Measurements from ENCODE around the gene MEGF11.

MEGF11 gene

DNA sequence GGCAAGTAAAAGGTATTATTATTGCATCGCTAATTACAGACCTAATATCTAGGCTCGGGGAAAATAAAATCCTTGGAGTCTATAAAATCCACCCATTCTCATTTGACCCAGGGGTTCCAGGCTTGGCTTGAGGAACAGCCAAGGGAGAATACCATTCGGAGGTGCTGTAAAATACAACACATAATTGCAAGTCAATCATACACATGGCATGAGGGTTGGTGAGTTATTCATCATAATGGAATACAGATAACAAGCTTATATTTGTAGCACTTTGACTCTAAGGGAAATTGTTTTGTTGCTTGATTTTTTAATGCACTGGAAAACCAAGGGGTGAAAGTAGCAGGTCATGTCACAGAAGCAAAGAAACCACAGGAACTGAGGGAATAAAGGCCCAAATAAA is 23.0 kb upstream of the MEGF11 start:
- Histone ChIP-seq H3K4me1 (ENCODE audit: insufficient read depth, low read length, severe bottlenecking) (peaks cover under 1% of the 10 kb centered on the region), H2AFZ (ENCODE audit: low read length) (no peak overlapping the region), H3K4me2 (ENCODE audit: low read length) (no peak overlapping the region), H3K9ac (ENCODE audit: low read length) (no peak overlapping the region), H4K20me1 (ENCODE audit: insufficient read depth, low read length) (no peaks in the 10 kb centered on the region), H3F3A (ENCODE audit: insufficient read depth, low read length) (no peaks in the 10 kb centered on the region), H3K27ac (ENCODE audit: low read depth, low read length, poor library complexity, severe bottlenecking) (no peak overlapping the region), H3K9me2 (ENCODE audit: low read depth, low read length) (no peaks in the 10 kb centered on the region), H3K79me2 (ENCODE audit: insufficient read depth, low read length) (no peaks in the 10 kb centered on the region), H3K36me3 (ENCODE audit: insufficient read depth, low read length) (no peaks in the 10 kb centered on the region; the same call in 1 of the 2 replicates), H3K27me3 (ENCODE audit: insufficient read depth, low read length) (no peaks in the 10 kb centered on the region), H3K4me3 (ENCODE audit: low read depth, low read length, poor library complexity, severe bottlenecking) (no peak overlapping the region), H3K9me3 (ENCODE audit: low read length) (peaks cover 8% of the 10 kb centered on the region)
- TF ChIP-seq EZH2 (IDR thresholded peaks at IDR 0.05; ENCODE audit: borderline replicate concordance, low read length): no peak

DNA sequence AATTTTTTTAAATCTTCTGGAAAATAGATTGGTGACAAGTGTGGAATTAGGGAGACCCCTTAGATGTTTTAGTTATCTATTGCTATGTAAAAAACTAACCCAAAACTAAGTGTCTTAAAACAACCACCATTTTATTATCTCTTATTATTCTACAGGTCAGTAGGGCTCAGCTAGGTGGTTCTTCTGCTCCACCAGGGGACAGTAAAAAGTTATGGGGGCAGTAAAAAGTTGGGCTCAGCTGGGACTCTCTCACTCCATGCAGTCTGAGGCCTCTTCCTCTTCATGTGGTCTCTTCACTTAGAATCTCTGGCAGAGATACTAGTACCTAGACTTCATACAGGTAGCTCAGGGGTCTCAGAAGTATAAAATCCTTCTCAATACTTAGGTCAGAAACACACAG is 21.8 kb upstream of the MEGF11 start:
- H3F3A ChIP-seq (ENCODE audit: insufficient read depth, low read length): no peaks in the 10 kb centered on the region
- no peak overlapping the region for H3K4me2 ChIP-seq (ENCODE audit: low read length)
- H3K36me3 ChIP-seq (ENCODE audit: insufficient read depth, low read length): no peaks in the 10 kb centered on the region; the same call in 1 of the 2 replicates
- H3K27ac ChIP-seq (ENCODE audit: low read depth, low read length, poor library complexity, severe bottlenecking): no peak overlapping the region
- H2AFZ ChIP-seq (ENCODE audit: low read length): no peak overlapping the region
- peaks cover 8% of the 10 kb centered on the region for H3K4me1 ChIP-seq (ENCODE audit: insufficient read depth, low read length, severe bottlenecking)
- no peaks in the 10 kb centered on the region for H3K27me3 ChIP-seq (ENCODE audit: insufficient read depth, low read length)
- TF ChIP-seq, protein P1, sequence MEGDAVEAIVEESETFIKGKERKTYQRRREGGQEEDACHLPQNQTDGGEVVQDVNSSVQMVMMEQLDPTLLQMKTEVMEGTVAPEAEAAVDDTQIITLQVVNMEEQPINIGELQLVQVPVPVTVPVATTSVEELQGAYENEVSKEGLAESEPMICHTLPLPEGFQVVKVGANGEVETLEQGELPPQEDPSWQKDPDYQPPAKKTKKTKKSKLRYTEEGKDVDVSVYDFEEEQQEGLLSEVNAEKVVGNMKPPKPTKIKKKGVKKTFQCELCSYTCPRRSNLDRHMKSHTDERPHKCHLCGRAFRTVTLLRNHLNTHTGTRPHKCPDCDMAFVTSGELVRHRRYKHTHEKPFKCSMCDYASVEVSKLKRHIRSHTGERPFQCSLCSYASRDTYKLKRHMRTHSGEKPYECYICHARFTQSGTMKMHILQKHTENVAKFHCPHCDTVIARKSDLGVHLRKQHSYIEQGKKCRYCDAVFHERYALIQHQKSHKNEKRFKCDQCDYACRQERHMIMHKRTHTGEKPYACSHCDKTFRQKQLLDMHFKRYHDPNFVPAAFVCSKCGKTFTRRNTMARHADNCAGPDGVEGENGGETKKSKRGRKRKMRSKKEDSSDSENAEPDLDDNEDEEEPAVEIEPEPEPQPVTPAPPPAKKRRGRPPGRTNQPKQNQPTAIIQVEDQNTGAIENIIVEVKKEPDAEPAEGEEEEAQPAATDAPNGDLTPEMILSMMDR (IDR thresholded peaks at IDR 0.05; ENCODE audit: low read length): no peak
- no peak for TF ChIP-seq EZH2 (IDR thresholded peaks at IDR 0.05; ENCODE audit: borderline replicate concordance, low read length)
- H3K79me2 ChIP-seq (ENCODE audit: insufficient read depth, low read length): no peaks in the 10 kb centered on the region
- H4K20me1 ChIP-seq (ENCODE audit: insufficient read depth, low read length): no peaks in the 10 kb centered on the region
- H3K9me3 ChIP-seq (ENCODE audit: low read length): peaks cover 8% of the 10 kb centered on the region
- H3K4me3 ChIP-seq (ENCODE audit: low read depth, low read length, poor library complexity, severe bottlenecking): no peak overlapping the region
- H3K9me2 ChIP-seq (ENCODE audit: low read depth, low read length): no peaks in the 10 kb centered on the region
- H3K9ac ChIP-seq (ENCODE audit: low read length): no peak overlapping the region

DNA sequence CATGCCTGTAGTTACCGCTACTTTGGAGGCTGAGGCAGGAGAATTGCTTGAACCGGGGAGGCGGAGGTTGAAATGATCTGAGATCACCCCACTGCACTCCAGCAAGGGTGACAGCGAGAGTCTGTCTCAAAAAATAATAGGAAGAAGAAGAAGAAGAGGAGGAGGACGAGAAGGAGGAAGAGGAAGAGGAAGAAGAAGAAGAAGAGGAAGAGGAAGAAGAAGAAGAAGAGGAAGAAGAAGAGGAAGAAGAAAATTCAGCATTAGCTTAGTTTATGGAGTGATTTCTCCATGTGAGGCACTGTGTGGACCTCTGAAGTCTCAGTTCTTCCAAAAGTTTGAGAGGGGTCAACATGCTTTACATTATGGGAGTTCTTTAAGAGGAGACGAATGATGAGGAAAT is 17.4 kb upstream of the MEGF11 start:
- Histone ChIP-seq H3K36me3 (ENCODE audit: insufficient read depth, low read length) (no peaks in the 10 kb centered on the region; the same call in 1 of the 2 replicates), H3K27me3 (ENCODE audit: insufficient read depth, low read length) (no peaks in the 10 kb centered on the region; the same call in 1 of the 2 replicates), H3K9me2 (ENCODE audit: low read depth, low read length) (no peaks in the 10 kb centered on the region), H3F3A (ENCODE audit: insufficient read depth, low read length) (no peaks in the 10 kb centered on the region), H3K79me2 (ENCODE audit: insufficient read depth, low read length) (no peaks in the 10 kb centered on the region), H3K4me2 (ENCODE audit: low read length) (no peak overlapping the region), H2AFZ (ENCODE audit: low read length) (no peak overlapping the region), H3K9me3 (ENCODE audit: low read length) (peaks cover 8% of the 10 kb centered on the region), H3K4me1 (ENCODE audit: insufficient read depth, low read length, severe bottlenecking) (peaks cover 8% of the 10 kb centered on the region), H3K9ac (ENCODE audit: low read length) (no peak overlapping the region), H3K27ac (ENCODE audit: low read depth, low read length, poor library complexity, severe bottlenecking) (no peak overlapping the region), H3K4me3 (ENCODE audit: low read depth, low read length, poor library complexity, severe bottlenecking) (no peak overlapping the region), H4K20me1 (ENCODE audit: insufficient read depth, low read length) (no peaks in the 10 kb centered on the region)
- no peak for TF ChIP-seq EZH2 (IDR thresholded peaks at IDR 0.05; ENCODE audit: borderline replicate concordance, low read length)
- TF ChIP-seq, protein P1 (IDR thresholded peaks at IDR 0.05; ENCODE audit: low read length): no peak
